Measurements from ENCODE around the gene KCNN1.
"Not testable (repeated sequence)": the region's sequence is repeated elsewhere in the genome, so short reads cannot be mapped to it uniquely, and the experiment has no call there.

Gene KCNN1

DNA sequence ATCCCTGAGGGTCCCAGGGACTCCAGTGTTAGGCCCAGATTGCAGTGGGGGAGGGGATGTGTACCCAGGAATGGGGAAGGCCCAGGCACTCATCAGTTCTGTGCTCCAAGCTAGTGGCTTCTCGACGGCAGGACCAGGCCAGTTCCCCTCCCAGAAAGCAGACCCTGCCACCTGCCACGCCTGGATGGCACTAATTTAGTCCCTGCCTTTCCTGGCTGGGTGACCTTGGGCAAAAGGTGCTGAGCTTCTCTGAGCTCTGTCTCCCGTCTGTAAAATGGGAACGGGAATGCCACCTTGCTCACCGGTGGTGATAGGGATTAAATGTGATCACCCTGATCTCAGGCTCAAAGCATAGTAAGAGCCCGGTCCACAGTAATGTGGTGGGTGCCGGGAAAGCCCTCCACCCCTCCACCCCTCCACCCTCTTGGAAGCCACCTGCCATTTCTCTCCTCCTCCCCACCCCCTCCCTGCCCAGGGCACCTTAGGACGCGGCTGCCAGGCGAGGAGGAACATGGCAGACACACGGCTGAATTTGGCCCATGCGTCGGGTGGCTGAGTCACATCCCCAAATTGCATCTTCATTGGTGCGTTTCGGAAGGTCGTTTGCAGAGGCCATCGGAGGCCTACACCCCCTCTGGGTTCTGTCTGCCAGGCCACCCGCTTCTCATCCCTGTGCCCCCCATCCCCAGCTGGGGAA, 2.3 kb downstream of the KCNN1 start:
- DNase-seq (ENCODE audit: low read depth in 3 of 3) = no peak

GRCh38 chr19:17972230-17972629, 5.3 kb downstream of the KCNN1 start:
- no peak for DNase-seq (ENCODE audit: low read depth in 3 of 3)

DNA sequence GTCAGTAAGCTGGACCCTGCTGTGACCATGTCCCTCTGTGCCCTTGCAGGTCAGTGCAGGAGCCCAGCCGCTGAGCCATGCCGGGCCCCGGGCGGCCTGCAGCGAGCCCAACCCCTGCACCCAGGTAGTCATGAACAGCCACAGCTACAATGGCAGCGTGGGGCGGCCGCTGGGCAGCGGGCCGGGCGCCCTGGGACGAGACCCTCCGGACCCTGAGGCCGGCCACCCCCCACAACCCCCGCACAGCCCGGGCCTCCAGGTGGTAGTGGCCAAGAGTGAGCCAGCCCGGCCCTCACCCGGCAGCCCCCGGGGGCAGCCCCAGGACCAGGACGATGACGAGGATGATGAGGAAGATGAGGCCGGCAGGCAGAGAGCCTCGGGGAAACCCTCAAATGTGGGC, 6.9 kb downstream of the KCNN1 start:
- no peak for DNase-seq (ENCODE audit: low read depth in 3 of 3)

DNA sequence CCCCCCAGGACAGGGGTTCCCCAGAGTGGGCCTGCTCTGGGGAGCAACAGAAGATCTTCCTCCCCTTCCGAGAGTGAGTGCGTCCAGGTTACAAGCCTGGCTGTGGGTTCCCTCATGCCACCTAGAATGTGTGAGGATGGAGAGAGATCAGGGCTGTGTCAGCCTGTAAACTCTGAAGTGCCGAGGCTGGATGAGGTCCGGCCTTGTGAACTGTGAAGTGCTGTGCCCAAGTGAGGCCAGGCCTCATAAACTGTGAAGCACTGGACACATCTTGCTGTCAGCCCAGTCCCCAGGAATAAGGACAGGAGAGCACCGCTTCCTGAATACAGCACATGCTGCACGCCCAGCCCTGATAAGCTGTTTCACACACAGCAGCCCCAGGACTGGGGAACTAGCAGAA, 7.6 kb downstream of the KCNN1 start:
- no peak for DNase-seq (ENCODE audit: low read depth in 3 of 3)

GRCh38 chr19:17975032-17975431, 8.1 kb downstream of the KCNN1 start:
- no peak for DNase-seq (ENCODE audit: low read depth in 3 of 3)

DNA sequence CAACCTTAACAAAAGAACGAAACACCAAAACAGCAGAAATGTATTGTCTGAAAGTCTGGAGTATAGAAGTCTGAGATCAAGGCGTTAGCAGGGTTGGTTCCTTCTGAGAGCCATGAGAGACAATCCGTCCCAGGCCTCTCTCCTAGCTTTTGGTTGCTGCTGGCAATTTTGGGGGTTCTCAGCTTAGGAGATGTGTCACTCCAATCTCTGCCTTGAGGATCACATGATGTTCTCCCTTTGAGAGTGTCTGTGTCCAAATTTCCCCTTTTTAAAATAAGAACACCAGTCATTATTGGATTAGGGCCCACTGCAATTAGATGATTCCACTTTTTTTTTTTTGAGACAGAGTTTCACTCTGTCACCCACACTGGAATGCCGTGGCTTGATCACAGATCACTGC, 10.1 kb downstream of the KCNN1 start:
- no peak for DNase-seq (ENCODE audit: low read depth in 3 of 3)

DNA sequence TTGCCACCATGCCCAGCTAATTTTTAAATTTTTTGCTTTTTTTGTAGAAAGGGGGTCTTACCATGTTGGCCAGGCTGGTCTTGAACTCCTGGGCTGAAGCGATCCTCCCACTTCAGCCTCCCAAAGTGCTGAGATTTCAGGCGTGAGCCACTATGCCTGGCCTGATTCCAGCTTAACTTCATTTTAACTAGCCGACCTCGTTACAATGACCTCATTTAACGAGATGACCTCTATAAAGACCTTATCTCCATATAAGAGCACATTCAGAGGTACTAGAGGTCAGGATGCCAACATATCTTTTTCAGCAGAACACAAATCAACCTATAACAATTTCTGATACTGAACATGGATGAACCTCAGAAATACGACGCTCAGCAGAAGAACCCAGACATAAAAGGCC, 10.6 kb downstream of the KCNN1 start:
- DNase-seq (ENCODE audit: low read depth in 3 of 3) = no peak

- no peak for DNase-seq (ENCODE audit: low read depth in 3 of 3)
Observed at GRCh38 chr19:17981611-17982010, 14.7 kb downstream of the KCNN1 start.

GRCh38 chr19:17982430-17982829, 15.5 kb downstream of the KCNN1 start:
- no peak for DNase-seq (ENCODE audit: low read depth in 3 of 3)

GRCh38 chr19:17985037-17985818, 18.3 kb downstream of the KCNN1 start:
- DNase-seq (ENCODE audit: low read depth in 3 of 3) = no peak

GRCh38 chr19:17986569-17986968, 19.7 kb downstream of the KCNN1 start:
- DNase-seq (ENCODE audit: low read depth in 3 of 3) = not testable (repeated sequence)

DNA sequence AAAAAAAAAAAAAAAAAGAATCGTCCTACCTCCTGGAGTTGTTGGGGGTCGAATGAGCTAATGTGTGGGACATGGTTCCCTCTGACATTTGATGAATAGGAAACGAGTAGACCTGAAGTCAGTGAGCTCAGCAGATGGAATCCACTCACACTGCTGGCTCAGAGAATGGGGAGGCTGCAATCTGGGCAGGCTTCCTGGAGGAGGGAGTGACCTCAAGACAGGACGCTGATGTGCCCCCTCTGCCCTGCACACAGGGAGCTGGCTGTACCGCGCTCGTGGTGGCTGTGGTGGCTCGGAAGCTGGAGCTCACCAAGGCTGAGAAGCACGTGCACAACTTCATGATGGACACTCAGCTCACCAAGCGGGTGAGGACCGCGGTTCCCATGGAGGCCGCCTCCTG, 21.3 kb downstream of the KCNN1 start:
- no peak for DNase-seq (ENCODE audit: low read depth in 3 of 3)

DNA sequence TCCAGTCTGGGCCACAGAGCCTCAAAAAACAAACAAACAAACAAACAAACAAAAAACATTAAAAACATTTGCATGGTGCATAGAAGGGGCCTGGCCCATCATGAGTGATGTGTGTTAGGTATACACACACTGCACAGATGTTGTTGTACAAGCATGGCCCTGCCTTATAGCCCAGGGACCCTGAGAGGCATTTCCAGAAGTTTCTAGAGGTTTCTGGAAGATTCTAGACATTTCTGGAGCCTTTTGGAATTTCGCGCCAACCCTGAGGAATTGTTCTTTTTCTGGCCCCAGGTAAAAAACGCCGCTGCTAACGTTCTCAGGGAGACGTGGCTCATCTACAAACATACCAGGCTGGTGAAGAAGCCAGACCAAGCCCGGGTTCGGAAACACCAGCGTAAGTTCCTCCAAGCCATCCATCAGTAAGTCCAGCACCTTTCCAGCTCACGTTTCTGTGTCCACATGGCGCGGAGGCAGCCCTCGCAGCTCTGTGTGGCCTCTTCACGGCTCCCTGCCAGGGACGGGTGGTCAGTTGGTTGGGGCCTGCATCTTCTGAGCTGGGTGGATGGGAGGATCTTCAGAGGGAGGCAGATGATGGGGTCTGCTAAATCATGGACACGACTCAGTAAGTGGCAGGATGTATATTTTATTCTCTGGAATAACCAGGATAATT, 22.7 kb downstream of the KCNN1 start:
- DNase-seq (ENCODE audit: low read depth in 3 of 3) = no peak

DNA sequence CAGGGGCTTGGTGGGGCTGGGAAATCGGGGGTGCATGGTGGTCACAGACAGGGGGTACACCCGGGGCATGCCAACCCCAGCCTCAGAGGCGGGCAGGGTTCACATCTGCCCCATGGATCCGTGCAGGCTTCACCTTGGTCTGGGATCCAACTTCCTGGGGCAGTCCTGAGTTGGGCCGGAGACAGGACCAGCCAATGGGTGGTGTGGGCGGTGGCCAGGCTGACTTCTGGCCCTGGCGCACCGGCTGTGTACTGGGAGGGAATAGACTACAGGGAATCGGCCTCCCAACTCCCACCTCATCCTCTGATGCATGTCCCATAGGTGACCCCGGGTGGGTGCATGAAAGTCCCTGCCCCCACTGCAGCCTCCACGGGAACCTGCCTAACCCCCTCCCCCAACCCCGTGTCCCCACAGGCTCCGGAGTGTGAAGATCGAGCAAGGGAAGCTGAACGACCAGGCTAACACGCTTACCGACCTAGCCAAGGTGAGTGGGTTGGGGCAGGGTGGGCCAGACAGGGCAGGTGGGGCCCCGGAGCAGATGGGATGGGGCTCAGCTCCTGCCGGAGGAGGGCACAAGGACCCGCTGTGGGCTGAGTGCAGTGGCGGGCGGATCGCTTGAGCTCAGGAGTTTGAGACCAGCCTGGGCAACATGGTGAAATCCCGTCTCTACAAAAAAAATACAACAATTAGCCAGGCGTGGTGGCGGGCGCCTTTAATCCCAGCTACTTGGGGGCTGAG, 26.3 kb downstream of the KCNN1 start:
- DNase-seq (ENCODE audit: low read depth in 3 of 3) = no peak

DNA sequence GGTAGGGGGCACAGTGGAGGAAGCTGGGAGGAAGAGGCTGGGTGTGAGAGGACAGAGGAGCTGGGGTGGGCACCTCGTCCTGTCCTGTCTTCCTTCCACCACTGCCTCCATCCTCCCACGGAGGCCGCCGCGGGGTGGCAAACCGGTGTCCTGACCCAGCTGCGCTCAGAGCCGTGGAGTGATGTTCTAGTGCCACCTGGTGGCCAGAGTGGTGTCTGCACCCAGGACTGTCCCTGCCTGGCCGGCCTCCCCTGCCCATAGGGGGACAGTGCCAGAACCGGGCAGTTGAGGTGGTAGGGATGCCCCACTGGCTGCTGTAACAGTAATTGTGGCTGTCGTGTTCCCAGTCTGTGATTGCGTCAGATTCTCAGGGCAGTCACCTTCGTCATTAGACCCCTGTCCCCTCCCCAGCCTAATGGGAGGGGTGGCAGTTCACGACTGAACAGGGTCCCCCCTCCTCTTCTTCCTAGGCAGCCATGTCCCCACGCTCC, 30.0 kb downstream of the KCNN1 start:
- peak; percentile 73 to 79 (median 76) for DNase-seq (ENCODE audit: low read depth in 3 of 3)

- DNase-seq (ENCODE audit: low read depth in 3 of 3) = no peak
Observed at GRCh38 chr19:17997969-17998826, 31.3 kb downstream of the KCNN1 start.

GRCh38 chr19:17998827-17999150, 31.9 kb downstream of the KCNN1 start:
- DNase-seq (ENCODE audit: low read depth in 3 of 3) = no peak

GRCh38 chr19:17999684-18000479, 33.0 kb downstream of the KCNN1 start:
- DNase-seq (ENCODE audit: low read depth in 3 of 3) = no peak

DNA sequence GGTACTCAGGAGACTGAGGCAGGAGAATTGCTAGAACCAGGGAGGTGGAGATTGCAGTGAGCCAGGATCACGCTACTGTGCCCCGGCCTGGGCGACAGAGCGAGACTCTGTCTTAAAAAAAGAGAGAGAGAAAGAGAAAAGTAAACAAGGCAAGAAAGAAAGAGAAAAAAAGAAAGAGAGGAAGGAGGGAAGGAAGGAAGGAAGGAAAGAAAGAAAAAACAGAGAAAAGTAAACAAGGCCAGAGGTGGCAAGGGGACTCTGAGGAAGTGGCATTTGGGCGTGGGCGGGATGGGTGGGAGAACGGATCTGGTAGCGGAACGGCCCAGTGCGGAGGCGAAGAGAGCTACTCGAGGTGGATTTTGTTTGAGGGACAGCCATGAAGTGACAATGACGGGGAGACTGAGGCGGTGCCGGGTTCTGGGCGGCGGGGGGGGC, 33.6 kb downstream of the KCNN1 start:
- no peak for DNase-seq (ENCODE audit: low read depth in 3 of 3)
